Measurements from ENCODE around the gene MICU1.
"Not testable (repeated sequence)": the region's sequence is repeated elsewhere in the genome, so short reads cannot be mapped to it uniquely, and the experiment has no call there.

- TF ChIP-seq CTCF, POLR2A (IDR thresholded peaks at IDR 0.05): not testable (repeated sequence)
Observed at GRCh38 chr10:72543855-72544254, 82.0 kb downstream of the MICU1 start.
